WTC11 (cell line): ENCODE measurements around the gene ASB8. TPM values are rescaled to one million over a fixed set of nuclear protein-coding genes. Genes with fewer than 3 reads are reported as not detected.

Experiments
- ATAC-seq: fragments of 200-7000 bp; cut with Tn5 transposase; 2 replicates; pipeline ENCODE4 v1.10.0; 2021; ENCODE audit warnings: mild to moderate bottlenecking, moderate library complexity
- Bru-seq: library from RNA; stranded (reverse); fragments of 400-500 nt; gene quantifications from one replicate; lab custom pipeline; 2021; lab: Mats Ljungman, UMichigan
- CTCF ChIA-PET: fragments of 300-600 bp; sonication (Branson Sonifier 250); formaldehyde crosslinking; loops from one replicate; lab custom pipeline; 2021; ENCODE audit warnings: antibody characterized with exemption; lab: Charles Lee
- POLR2A ChIA-PET: fragments of 350-600 bp; sonication (Branson Sonifier 250); formaldehyde crosslinking; loops from one replicate; lab custom pipeline; 2021; ENCODE audit warnings: antibody characterized with exemption; lab: Charles Lee
- DNase-seq: peaks from one replicate; pipeline ENCODE4 v3.0.0; 2021; ENCODE audit warnings: low spot score
- H3K27ac Mint-ChIP-seq: 2 replicates; pipeline ENCODE4 v1.8.0; 2021; ENCODE audit warnings: mixed read lengths
- H3K27me3 Mint-ChIP-seq: 2 replicates; pipeline ENCODE4 v1.8.0; 2021; ENCODE audit warnings: low read depth, mild to moderate bottlenecking, moderate library complexity, mixed read lengths
- H3K36me3 Mint-ChIP-seq: 2 replicates; pipeline ENCODE4 v1.8.0; 2021; ENCODE audit warnings: mixed read lengths
- H3K4me1 Mint-ChIP-seq: 2 replicates; pipeline ENCODE4 v1.8.0; 2022; ENCODE audit warnings: mixed read lengths
- H3K4me3 Mint-ChIP-seq: 2 replicates; pipeline ENCODE4 v1.8.0; 2021; ENCODE audit warnings: mild to moderate bottlenecking, moderate library complexity, mixed read lengths
- H3K9me3 Mint-ChIP-seq: 2 replicates; pipeline ENCODE4 v1.8.0; 2021; ENCODE audit warnings: mixed read lengths
- AR ChIP-seq: fragments of 250-450 bp; sonication (Bioruptor Pico); IDR thresholded peaks from 2 replicates; pipeline ENCODE4 v1.9.0; 2021; ENCODE audit warnings: mild to moderate bottlenecking
- ARID4B ChIP-seq: sonication (generic); formaldehyde crosslinking; IDR thresholded peaks from 2 replicates; pipeline ENCODE4 v1.8.0; 2023; ENCODE audit warnings: missing genetic modification reagents, mild to moderate bottlenecking, borderline replicate concordance
- ATF1 ChIP-seq: sonication (generic); formaldehyde crosslinking; IDR thresholded peaks from 2 replicates; pipeline ENCODE4 v1.8.1; 2023; ENCODE audit warnings: mild to moderate bottlenecking, moderate library complexity, missing genetic modification reagents
- ERG ChIP-seq: fragments of 250-450 bp; sonication (Bioruptor Pico); IDR thresholded peaks from 2 replicates; pipeline ENCODE4 v1.8.0; 2021; ENCODE audit warnings: mild to moderate bottlenecking
- FOXK1 ChIP-seq: sonication (generic); formaldehyde crosslinking; IDR thresholded peaks from 2 replicates; pipeline ENCODE4 v1.8.0; 2022; ENCODE audit warnings: mild to moderate bottlenecking, moderate library complexity, missing genetic modification reagents
- FOXP1 ChIP-seq: sonication (generic); formaldehyde crosslinking; IDR thresholded peaks from 2 replicates; pipeline ENCODE4 v1.8.0; 2022; ENCODE audit warnings: missing genetic modification reagents, mild to moderate bottlenecking, moderate library complexity, borderline replicate concordance
- GABPB1 ChIP-seq: sonication (generic); formaldehyde crosslinking; IDR thresholded peaks from 2 replicates; pipeline ENCODE4 v1.8.1; 2023; ENCODE audit warnings: mild to moderate bottlenecking, missing genetic modification reagents
- HMGXB4 ChIP-seq: sonication (generic); formaldehyde crosslinking; IDR thresholded peaks from 2 replicates; pipeline ENCODE4 v1.8.1; 2023; ENCODE audit warnings: mild to moderate bottlenecking, moderate library complexity, missing genetic modification reagents
- MAX ChIP-seq: sonication (generic); formaldehyde crosslinking; IDR thresholded peaks from 2 replicates; pipeline ENCODE4 v1.8.0; 2022; ENCODE audit warnings: mild to moderate bottlenecking, missing genetic modification reagents
- NR2C2 ChIP-seq: sonication (generic); formaldehyde crosslinking; IDR thresholded peaks from 2 replicates; pipeline ENCODE4 v1.8.0; 2022; ENCODE audit warnings: mild to moderate bottlenecking, missing genetic modification reagents
- OVOL2 ChIP-seq: fragments of 250-450 bp; sonication (Bioruptor Pico); IDR thresholded peaks from 2 replicates; pipeline ENCODE4 v1.9.0; 2021; ENCODE audit warnings: mild to moderate bottlenecking, borderline replicate concordance
- PRRX2 ChIP-seq: fragments of 250-450 bp; sonication (Bioruptor Pico); IDR thresholded peaks from 2 replicates; pipeline ENCODE4 v1.8.0; 2021; ENCODE audit warnings: mild to moderate bottlenecking
- SP1 ChIP-seq: sonication (generic); formaldehyde crosslinking; conservative IDR thresholded peaks from 2 replicates; pipeline ENCODE4 v1.8.1; 2022; ENCODE audit warnings: missing genetic modification reagents
- TEAD1 ChIP-seq: sonication (generic); formaldehyde crosslinking; IDR thresholded peaks from 2 replicates; pipeline ENCODE4 v1.8.0; 2022; ENCODE audit warnings: mild to moderate bottlenecking, missing genetic modification reagents
- ZBTB43 ChIP-seq: sonication (generic); formaldehyde crosslinking; IDR thresholded peaks from 2 replicates; pipeline ENCODE4 v1.8.1; 2023; ENCODE audit warnings: mild to moderate bottlenecking, missing genetic modification reagents
- ZNF425 ChIP-seq: fragments of 250-450 bp; sonication (Bioruptor Pico); conservative IDR thresholded peaks from 2 replicates; pipeline ENCODE4 v1.9.0; 2021; ENCODE audit warnings: mild to moderate bottlenecking
- ZSCAN18 ChIP-seq: fragments of 250-450 bp; sonication (Bioruptor Pico); IDR thresholded peaks from 2 replicates; pipeline ENCODE4 v2.1.2; 2022; ENCODE audit warnings: mild to moderate bottlenecking, moderate library complexity
- long read RNA-seq, 3 experiments: library from RNA in 1 of 3; library from capped mRNA in 1 of 3; library from polyadenylated mRNA in 1 of 3; unstranded in 2 of 3; stranded (forward) in 1 of 3; transcript quantifications; one replicate each; pipeline ENCODE4 v2.0.0, GENCODE V29; 2021
- total RNA-seq: library from RNA; stranded (reverse); gene quantifications from 3 replicates; pipeline ENCODE4 v1.2.3, GENCODE V29; 2021

ASB8 gene
- 7.4 to 11.3 TPM (median 8.8 TPM) in 3 replicates for total RNA-seq
- percentile 59 among the genes with signal in this experiment for Bru-seq, nascent RNA
- long read RNA-seq, experiment 1, transcript ASB8-201 (4 exons, 2,615 nt) = major isoform, 10 of 22 reads
- long read RNA-seq, experiment 1, partial matches to known transcripts = 0 of 22 reads
- long read RNA-seq, experiment 1, other reads (novel, unspliced or antisense) = 7 of 22 reads
- long read RNA-seq, experiment 2, partial matches to known transcripts = 1 of 7 reads
- long read RNA-seq, experiment 2, other reads (novel, unspliced or antisense) = 3 of 7 reads
- long read RNA-seq, experiment 3, transcript ASB8-201 (4 exons, 2,615 nt) = major isoform, 11 of 14 reads
- long read RNA-seq, experiment 3, partial matches to known transcripts = 0 of 14 reads
- long read RNA-seq, experiment 3, other reads (novel, unspliced or antisense) = 0 of 14 reads

- DNase-seq (peak; percentile 99), ATAC-seq (peak; percentile 96)
- Mint-ChIP-seq H3K36me3 (no peaks in the 10 kb centered on the region), H3K27me3 (no peaks in the 10 kb centered on the region; the same call in none of the 2 replicates), H3K27ac (peak within 1 kb of the TSS; percentile 91), H3K4me3 (peak within 1 kb of the TSS; percentile 89), H3K4me1 (peaks cover 14% of the 10 kb centered on the region), H3K9me3 (no peaks in the 10 kb centered on the region)
- ChIA-PET POLR2A (interaction anchor here (0.6 to 1.9 kb wide), 9 partner anchors 14 to 353 kb away, joined by 3 to 8 read pairs (median 4); partner anchors contain the start of genes CCDC184, PFKM and SENP1), CTCF (interaction anchor here (0.7 to 2.6 kb wide), 32 partner anchors 9 to 1583 kb away, joined by 3 to 21 read pairs (median 5); partner anchors contain the start of genes ADCY6, CCDC184, PFKM and SENP1)
- TF ChIP-seq ZNF425 (CRISPR knock-in tag) (no peak), AR (CRISPR knock-in tag) (no peak), NR2C2 (peak; percentile 96), ARID4B (CRISPR knock-in tag) (peak; percentile 90; the same call in 1 of the 2 replicates), FOXP1 (CRISPR knock-in tag) (no peak), ERG (CRISPR knock-in tag) (no peak), GABPB1 (peak; percentile 89), ZBTB43 (CRISPR knock-in tag) (peak; percentile 39; the same call in 1 of the 2 replicates), PRRX2 (CRISPR knock-in tag) (no peak), FOXK1 (CRISPR knock-in tag) (peak; percentile 98), ZSCAN18 (CRISPR knock-in tag) (no peak), SP1 (CRISPR knock-in tag) (peak; percentile 55), TEAD1 (CRISPR knock-in tag) (peak; percentile 72; the same call in 1 of the 2 replicates), MAX (CRISPR knock-in tag) (peak; percentile 64), ATF1 (CRISPR knock-in tag) (no peak), OVOL2 (CRISPR knock-in tag) (no peak), HMGXB4 (CRISPR knock-in tag) (peak; percentile 37; the same call in 1 of the 2 replicates)
These were observed at the start of gene ASB8 for GRCh38 chr12:48157018-48157888. ASB8 (minus strand) TSS chr12:48157515; CDS start chr12:48153496, 4,019 bp downstream.
